Omental fat pad (tissue), 4 donors: ENCODE measurements around the gene CUL4A. TPM values are rescaled to one million over a fixed set of nuclear protein-coding genes. Genes with fewer than 3 reads are reported as not detected.

Experiments
- ATAC-seq: fragments of 150-250 bp; one replicate; pipeline ENCODE4 v1.9.1; 2016; ENCODE audit warnings: mild to moderate bottlenecking, moderate library complexity; ENCODE audit not compliant: low FRiP score
- DNase-seq: peaks from one replicate; pipeline ENCODE4 v3.0.0-alpha.2; 2019; ENCODE audit warnings: low spot score
- total RNA-seq, 4 donors: library from RNA; depleted of rRNA; stranded (reverse); fragments of >200 nt; gene quantifications; one replicate each; pipeline ENCODE4 v1.1.0, GENCODE V29; 2016
- TF ChIP-seq, protein P1 (sequence below), 3 donors: fragments of 450-650 bp; IDR thresholded peaks; one replicate each; pipeline ENCODE4 v1.5.1; 2016 to 2017; ENCODE audit warnings: antibody characterized with exemption in 3 of 3, mild to moderate bottlenecking in 3 of 3, moderate library complexity in 2 of 3

Gene CUL4A
- total RNA-seq, 4 donors from 2014 or later: 70.8 to 145 (median 86.8) TPM

DNA sequence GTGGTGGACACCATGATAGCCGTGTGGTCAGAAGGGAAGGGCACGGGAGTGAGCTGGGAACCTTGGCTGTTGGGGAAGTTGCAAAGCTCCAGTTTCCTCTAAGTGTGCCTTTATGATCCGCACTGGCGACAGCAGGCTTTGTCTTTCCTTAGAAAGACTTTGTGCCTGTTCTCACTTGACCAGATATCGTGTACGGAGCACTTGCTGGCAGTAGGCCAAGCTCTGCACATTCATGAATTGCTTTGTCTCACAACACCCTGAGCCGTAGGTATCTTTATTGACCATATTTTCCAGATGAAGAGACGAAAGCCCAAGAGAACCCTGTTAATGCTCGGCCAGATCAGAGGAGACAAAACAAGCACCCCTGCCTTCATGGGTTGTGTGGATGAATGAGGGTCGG lies 15.1 kb downstream of the CUL4A start:
- no peak for ATAC-seq

DNA sequence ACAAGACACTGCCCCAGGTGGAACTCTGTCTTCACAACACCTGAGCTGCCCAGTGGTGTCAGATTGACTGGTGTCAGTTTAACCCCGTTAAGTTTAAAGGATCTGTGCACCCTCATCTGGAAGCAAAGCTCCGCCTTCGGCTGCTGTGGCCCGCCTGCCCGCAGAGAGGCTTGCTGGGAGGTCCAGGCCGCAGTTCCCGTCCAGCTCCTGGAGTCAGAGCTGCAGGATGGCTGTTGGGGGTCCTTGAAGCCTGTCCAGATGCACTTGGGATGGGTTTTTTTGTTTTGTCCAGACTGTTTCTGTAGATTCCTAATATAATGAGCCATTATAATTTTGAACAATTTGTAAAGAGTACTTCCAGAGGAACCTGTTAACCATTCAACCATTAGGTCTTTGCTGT lies 16.1 kb downstream of the CUL4A start:
- TF ChIP-seq, protein P1, sequence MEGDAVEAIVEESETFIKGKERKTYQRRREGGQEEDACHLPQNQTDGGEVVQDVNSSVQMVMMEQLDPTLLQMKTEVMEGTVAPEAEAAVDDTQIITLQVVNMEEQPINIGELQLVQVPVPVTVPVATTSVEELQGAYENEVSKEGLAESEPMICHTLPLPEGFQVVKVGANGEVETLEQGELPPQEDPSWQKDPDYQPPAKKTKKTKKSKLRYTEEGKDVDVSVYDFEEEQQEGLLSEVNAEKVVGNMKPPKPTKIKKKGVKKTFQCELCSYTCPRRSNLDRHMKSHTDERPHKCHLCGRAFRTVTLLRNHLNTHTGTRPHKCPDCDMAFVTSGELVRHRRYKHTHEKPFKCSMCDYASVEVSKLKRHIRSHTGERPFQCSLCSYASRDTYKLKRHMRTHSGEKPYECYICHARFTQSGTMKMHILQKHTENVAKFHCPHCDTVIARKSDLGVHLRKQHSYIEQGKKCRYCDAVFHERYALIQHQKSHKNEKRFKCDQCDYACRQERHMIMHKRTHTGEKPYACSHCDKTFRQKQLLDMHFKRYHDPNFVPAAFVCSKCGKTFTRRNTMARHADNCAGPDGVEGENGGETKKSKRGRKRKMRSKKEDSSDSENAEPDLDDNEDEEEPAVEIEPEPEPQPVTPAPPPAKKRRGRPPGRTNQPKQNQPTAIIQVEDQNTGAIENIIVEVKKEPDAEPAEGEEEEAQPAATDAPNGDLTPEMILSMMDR (IDR thresholded peaks at IDR 0.05): no peak
- DNase-seq (no peak), ATAC-seq (no peak)

More for the DNA sequence above, 15.1 kb downstream of the CUL4A start:
- no peak for DNase-seq
- TF ChIP-seq, protein P1 (IDR thresholded peaks at IDR 0.05): no peak

DNA sequence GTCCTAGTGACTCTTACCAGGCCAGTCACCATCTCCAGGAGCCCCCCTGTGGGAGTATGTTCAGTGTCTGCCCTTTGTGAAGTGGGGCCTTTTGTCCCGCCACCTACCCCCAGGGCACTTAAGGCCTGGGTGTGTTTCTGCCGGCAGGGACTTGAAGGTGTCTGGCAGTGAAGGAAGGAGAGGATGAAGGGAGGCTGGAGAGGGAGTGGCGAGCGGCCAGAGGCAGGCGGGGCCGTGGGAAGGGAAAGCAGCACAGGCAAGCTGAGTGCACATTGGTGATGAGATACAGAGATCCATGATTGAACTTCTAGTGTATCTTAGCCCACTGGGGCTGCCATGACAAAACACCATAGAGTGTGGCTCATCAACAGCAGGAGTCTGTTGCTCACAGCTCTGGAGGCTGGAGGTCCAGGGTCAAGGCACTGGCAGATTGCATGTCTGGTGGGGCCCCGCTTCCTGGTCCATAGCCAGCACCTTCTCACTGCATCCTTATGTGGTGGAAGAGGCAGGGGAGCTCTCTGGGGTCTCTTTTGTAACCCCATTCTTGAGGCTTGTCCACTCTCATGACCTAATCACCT lies 17.5 kb downstream of the CUL4A start:
- no peak for ATAC-seq
- no peak for DNase-seq
- TF ChIP-seq, protein P1 (IDR thresholded peaks at IDR 0.05): no peak

DNA sequence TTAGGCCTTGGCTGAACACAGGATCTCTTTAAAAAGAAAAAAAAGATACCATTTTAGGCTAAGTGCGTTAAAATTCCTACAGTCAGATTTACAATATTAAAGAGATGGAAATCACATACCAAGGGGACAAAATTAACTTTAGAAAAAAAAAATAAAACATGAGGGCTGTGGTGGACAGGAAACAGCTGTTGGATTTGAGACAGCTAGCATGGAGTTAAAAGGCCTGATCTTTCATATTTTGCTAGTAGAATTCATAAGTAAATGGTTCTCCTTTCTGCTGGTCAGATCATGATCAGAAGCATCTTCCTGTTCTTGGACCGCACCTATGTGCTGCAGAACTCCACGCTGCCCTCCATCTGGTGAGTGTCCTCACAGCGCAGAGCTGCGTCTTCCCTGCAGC lies 19.7 kb downstream of the CUL4A start:
- ATAC-seq (no peak), DNase-seq (no peak)
- TF ChIP-seq, protein P1 (IDR thresholded peaks at IDR 0.05): no peak

DNA sequence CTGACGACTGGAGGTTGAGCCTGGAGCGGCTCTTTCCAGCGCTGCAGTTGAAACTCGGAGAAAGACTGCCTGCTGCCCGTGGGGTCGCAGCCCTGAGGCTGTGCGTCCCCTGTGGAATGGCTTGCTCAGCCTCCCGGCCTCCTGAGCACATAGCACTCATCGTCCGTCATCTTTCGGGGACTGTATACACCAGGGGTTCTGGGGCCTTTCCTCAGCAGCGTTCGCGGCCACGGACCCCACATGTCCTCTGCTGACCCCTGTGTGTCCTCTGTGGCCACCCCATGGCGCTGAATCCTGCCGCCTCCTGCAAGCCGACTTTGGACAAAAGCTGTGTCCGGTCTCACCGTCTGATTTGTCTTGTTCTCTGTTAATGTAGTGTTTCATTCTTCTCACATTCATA lies 20.4 kb downstream of the CUL4A start:
- ATAC-seq (no peak), DNase-seq (no peak)
- TF ChIP-seq, protein P1 (IDR thresholded peaks at IDR 0.05): no peak

DNA sequence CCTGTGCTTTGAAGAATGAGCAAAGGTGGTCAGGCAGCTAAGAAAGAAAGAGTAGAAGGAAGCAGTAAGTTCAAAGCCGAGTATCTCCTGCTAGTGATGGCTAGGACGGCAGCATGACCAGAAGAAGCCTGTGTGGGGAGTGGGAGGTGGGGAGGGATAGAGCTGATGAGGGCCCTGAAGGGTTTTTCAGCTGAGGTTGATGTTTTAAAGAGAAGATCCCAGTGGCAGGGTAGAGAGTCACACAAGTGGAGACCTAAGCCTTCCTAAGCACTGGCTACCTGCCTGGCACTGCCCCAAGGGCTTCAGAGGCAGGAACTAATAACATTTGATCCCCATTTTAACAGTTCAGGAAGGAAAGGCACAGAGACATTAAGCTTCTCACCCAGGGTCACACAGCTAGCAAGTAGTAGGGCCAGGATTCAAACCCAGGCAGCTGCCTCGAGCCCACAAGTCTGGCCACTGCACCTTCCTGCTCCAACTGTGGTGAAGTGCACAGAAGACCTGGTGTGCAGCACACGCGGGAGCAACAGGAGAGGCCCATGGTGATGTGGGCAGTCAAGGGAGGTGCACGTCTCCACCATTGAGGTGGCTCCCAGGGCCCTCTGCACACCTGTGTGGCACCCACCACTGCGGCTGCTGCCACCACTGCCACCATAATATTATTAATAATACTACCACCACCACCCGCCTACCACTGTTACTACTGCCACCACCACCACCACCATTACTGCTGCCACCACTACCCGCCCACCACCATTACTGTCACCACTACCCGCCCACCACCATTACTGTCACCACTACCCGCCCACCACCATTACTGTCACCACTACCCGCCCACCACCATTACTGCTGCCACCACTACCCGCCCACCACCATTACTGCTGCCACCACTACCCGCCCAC lies 22.1 kb downstream of the CUL4A start:
- ATAC-seq (no peak), DNase-seq (no peak)
- TF ChIP-seq, protein P1 (IDR thresholded peaks at IDR 0.05): no peak
